ENCODE data around the gene DNAJB14.
A peak's percentile ranks its signal among the peaks of the same experiment; 100 is the strongest.
"Not testable (repeated sequence)": the region's sequence is repeated elsewhere in the genome, so short reads cannot be mapped to it uniquely, and the experiment has no call there.

DNAJB14 gene

GRCh38 chr4:99946356-99947189 is at the start of gene DNAJB14:
TSS of gene DNAJB14 (minus strand) at chr4:99946618. CDS start at chr4:99946571, 47 bp downstream.
- DNase-seq (ENCODE audit: low read depth in 2 of 2, low spot score in 1 of 2), result peak; percentile 38 to 58

GRCh38 chr4:99991741-99992140 is 45.3 kb upstream of the DNAJB14 start:
- DNase-seq (ENCODE audit: low read depth in 2 of 2, low spot score in 1 of 2), result no peak

- DNase-seq (ENCODE audit: low read depth in 2 of 2, low spot score in 1 of 2), result no peak
These were observed 41.3 kb upstream of the DNAJB14 start for GRCh38 chr4:99987681-99988080.

- DNase-seq (ENCODE audit: low read depth in 2 of 2, low spot score in 1 of 2), result no peak
These were observed 40.4 kb upstream of the DNAJB14 start for GRCh38 chr4:99986792-99987191.

- DNase-seq (ENCODE audit: low read depth in 2 of 2, low spot score in 1 of 2), result no peak
These were observed 37.0 kb upstream of the DNAJB14 start for GRCh38 chr4:99983289-99983943.

GRCh38 chr4:99979872-99980271 is 33.5 kb upstream of the DNAJB14 start:
- no peak for DNase-seq (ENCODE audit: low read depth in 2 of 2, low spot score in 1 of 2)

- DNase-seq (ENCODE audit: low read depth in 2 of 2, low spot score in 1 of 2), result no peak
These were observed 25.2 kb upstream of the DNAJB14 start for GRCh38 chr4:99971453-99972111.

- no peak for DNase-seq (ENCODE audit: low read depth in 2 of 2, low spot score in 1 of 2)
These were observed 21.9 kb upstream of the DNAJB14 start for GRCh38 chr4:99968330-99968729.

- DNase-seq (ENCODE audit: low read depth in 2 of 2, low spot score in 1 of 2), result no peak
These were observed 20.3 kb upstream of the DNAJB14 start for GRCh38 chr4:99966692-99967091.

GRCh38 chr4:99965674-99966350 is 19.4 kb upstream of the DNAJB14 start:
- DNase-seq (ENCODE audit: low read depth in 2 of 2, low spot score in 1 of 2), result no peak

GRCh38 chr4:99965173-99965572 is 18.8 kb upstream of the DNAJB14 start:
- no peak for DNase-seq (ENCODE audit: low read depth in 2 of 2, low spot score in 1 of 2)

- no peak for DNase-seq (ENCODE audit: low read depth in 2 of 2, low spot score in 1 of 2)
These were observed 15.3 kb upstream of the DNAJB14 start for GRCh38 chr4:99961711-99962110.

- DNase-seq (ENCODE audit: low read depth in 2 of 2, low spot score in 1 of 2), result no peak
These were observed 14.2 kb upstream of the DNAJB14 start for GRCh38 chr4:99960648-99961047.

GRCh38 chr4:99958207-99958606 is 11.8 kb upstream of the DNAJB14 start:
- DNase-seq (ENCODE audit: low read depth in 2 of 2, low spot score in 1 of 2), result not testable (repeated sequence)

- DNase-seq (ENCODE audit: low read depth in 2 of 2, low spot score in 1 of 2), result no peak
These were observed 4.5 kb upstream of the DNAJB14 start for GRCh38 chr4:99950913-99951254.

- DNase-seq (ENCODE audit: low read depth in 2 of 2, low spot score in 1 of 2), result peak; percentile 93 to 95
These were observed 3.8 kb upstream of the DNAJB14 start, which contains the start of gene H2AZ1 for GRCh38 chr4:99949999-99950912. TSS of gene H2AZ1 (minus strand) at chr4:99950275. CDS start at chr4:99950170, 105 bp downstream.

- peak; percentile 55 to 77 for DNase-seq (ENCODE audit: low read depth in 2 of 2, low spot score in 1 of 2)
These were observed 2.9 kb upstream of the DNAJB14 start for GRCh38 chr4:99949034-99949998.

GRCh38 chr4:99947608-99948007 is 1.2 kb upstream of the DNAJB14 start:
- no peak for DNase-seq (ENCODE audit: low read depth in 2 of 2, low spot score in 1 of 2)

GRCh38 chr4:99947190-99947578 is 766 bp upstream of the DNAJB14 start:
- DNase-seq (ENCODE audit: low read depth in 2 of 2, low spot score in 1 of 2), result no peak

All from stimulated activated CD8-positive, alpha-beta memory T cell treated with anti-CD3 and anti-CD28 coated beads, Interleukin-4, amount 100 ng/mL, for 1 hour (primary cell).